Retinal pigment epithelial cell (primary cell): Measurements from ENCODE around the gene MRPL33.

Experiments
- DNase-seq: peaks from one replicate; pipeline ENCODE4 v3.0.0-alpha.2; 2010; ENCODE audit warnings: low read depth
- H3K4me3 ChIP-seq: 2 replicates; pipeline ENCODE4 v1.5.1; 2011; ENCODE audit warnings: mild to moderate bottlenecking, low read length, control low read depth, moderate library complexity
- TF ChIP-seq, protein P1 (sequence below): conservative IDR thresholded peaks from 2 replicates; pipeline ENCODE4 v1.5.1; 2011; ENCODE audit warnings: low read depth, low read length, control low read depth, inconsistent platforms

MRPL33 gene

GRCh38 chr2:27823135-27823534, 51.6 kb downstream of the MRPL33 start:
- H3K4me3 ChIP-seq: no peak overlapping the region
- DNase-seq: no peak

GRCh38 chr2:27823569-27823968, 52.0 kb downstream of the MRPL33 start:
- no peak overlapping the region for H3K4me3 ChIP-seq
- DNase-seq: no peak
- TF ChIP-seq, protein P1, sequence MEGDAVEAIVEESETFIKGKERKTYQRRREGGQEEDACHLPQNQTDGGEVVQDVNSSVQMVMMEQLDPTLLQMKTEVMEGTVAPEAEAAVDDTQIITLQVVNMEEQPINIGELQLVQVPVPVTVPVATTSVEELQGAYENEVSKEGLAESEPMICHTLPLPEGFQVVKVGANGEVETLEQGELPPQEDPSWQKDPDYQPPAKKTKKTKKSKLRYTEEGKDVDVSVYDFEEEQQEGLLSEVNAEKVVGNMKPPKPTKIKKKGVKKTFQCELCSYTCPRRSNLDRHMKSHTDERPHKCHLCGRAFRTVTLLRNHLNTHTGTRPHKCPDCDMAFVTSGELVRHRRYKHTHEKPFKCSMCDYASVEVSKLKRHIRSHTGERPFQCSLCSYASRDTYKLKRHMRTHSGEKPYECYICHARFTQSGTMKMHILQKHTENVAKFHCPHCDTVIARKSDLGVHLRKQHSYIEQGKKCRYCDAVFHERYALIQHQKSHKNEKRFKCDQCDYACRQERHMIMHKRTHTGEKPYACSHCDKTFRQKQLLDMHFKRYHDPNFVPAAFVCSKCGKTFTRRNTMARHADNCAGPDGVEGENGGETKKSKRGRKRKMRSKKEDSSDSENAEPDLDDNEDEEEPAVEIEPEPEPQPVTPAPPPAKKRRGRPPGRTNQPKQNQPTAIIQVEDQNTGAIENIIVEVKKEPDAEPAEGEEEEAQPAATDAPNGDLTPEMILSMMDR: no peak

More at GRCh38 chr2:27823135-27823534, 51.6 kb downstream of the MRPL33 start:
- TF ChIP-seq, protein P1: no peak

- no peak for DNase-seq
Measured at GRCh38 chr2:27824401-27824800, 52.9 kb downstream of the MRPL33 start.

DNA sequence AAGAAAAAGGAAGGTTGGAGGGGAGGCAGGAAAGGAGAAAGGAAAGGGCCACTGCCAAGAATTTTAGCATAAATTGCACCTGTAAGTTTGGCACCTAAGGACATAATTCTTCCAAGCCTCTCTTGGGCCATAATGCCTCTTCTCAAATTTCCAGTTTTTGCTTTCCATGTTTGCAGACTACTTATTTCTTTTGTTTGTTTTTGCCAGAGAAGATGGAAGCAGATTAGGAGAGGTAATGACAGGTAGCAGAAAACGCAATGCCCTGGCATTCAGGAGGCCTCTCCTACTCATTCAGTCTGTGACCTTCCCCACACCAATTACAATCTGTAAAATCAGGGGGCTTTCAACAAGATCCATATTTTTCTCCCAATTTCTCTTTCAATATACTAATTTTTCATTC, 56.8 kb downstream of the MRPL33 start:
- TF ChIP-seq, protein P1: no peak
- no peak for DNase-seq
- no peak overlapping the region for H3K4me3 ChIP-seq

More at GRCh38 chr2:27824401-27824800, 52.9 kb downstream of the MRPL33 start:
- TF ChIP-seq, protein P1: no peak
- no peak overlapping the region for H3K4me3 ChIP-seq
